ENCODE measurements around the gene FBXO9.

- no peak for TF ChIP-seq POLR2AphosphoS5 (IDR thresholded peaks at IDR 0.05)
- no peak for TF ChIP-seq CTCF (IDR thresholded peaks at IDR 0.05)
- TF ChIP-seq POLR2A (IDR thresholded peaks at IDR 0.05): no peak
Measured at GRCh38 chr6:53119349-53119748, 54.1 kb downstream of the FBXO9 start.
